Neuronal stem cell (in vitro differentiated cells): ENCODE measurements around the gene HTRA3.

Source experiments
- DNase-seq: peaks from one replicate; pipeline ENCODE4 v3.0.0-alpha.2; 2013; ENCODE audit warnings: low spot score
- H2AFZ ChIP-seq: one replicate; pipeline ENCODE4 v1.6.1; 2013; ENCODE audit warnings: mild to moderate bottlenecking, low read length, inconsistent platforms
- H2AK5ac ChIP-seq: 2 replicates; pipeline ENCODE4 v1.6.1; 2013; ENCODE audit warnings: low read depth, mild to moderate bottlenecking, inconsistent platforms, low read length, moderate library complexity, mixed read lengths
- H2BK120ac ChIP-seq: 2 replicates; pipeline ENCODE4 v1.6.1; 2013; ENCODE audit warnings: low read depth, mild to moderate bottlenecking, inconsistent platforms, low read length, moderate library complexity, mixed read lengths
- H2BK12ac ChIP-seq: one replicate; pipeline ENCODE4 v1.6.1; 2013; ENCODE audit warnings: low read length, inconsistent platforms
- H2BK15ac ChIP-seq: 2 replicates; pipeline ENCODE4 v1.6.1; 2013; ENCODE audit warnings: mild to moderate bottlenecking, low read length, inconsistent platforms, mixed read lengths
- H2BK5ac ChIP-seq: one replicate; pipeline ENCODE4 v1.6.1; 2013; ENCODE audit warnings: inconsistent platforms, mild to moderate bottlenecking, low read length, moderate library complexity
- H3K14ac ChIP-seq: one replicate; pipeline ENCODE4 v1.6.1; 2013; ENCODE audit warnings: low read length, inconsistent platforms
- H3K18ac ChIP-seq: 2 replicates; pipeline ENCODE4 v1.6.1; 2013; ENCODE audit warnings: low read length, inconsistent platforms
- H3K23ac ChIP-seq: 2 replicates; pipeline ENCODE4 v1.6.1; 2013; ENCODE audit warnings: low read depth, mild to moderate bottlenecking, mixed read lengths, low read length, inconsistent platforms; ENCODE audit not compliant: poor library complexity
- H3K27ac ChIP-seq: replicated peaks from 3 replicates; pipeline ENCODE4 v1.5.1; 2013; ENCODE audit warnings: low read length, inconsistent platforms
- H3K27me3 ChIP-seq, 3 experiments: 2 replicates each; pipeline ENCODE4 v1.6.1; 2013; ENCODE audit warnings: low read length in 3 of 3, mild to moderate bottlenecking in 2 of 3, inconsistent platforms in 1 of 3, low read depth in 1 of 3, mixed read lengths in 1 of 3, moderate library complexity in 1 of 3; ENCODE audit not compliant: control insufficient read depth in 3 of 3, insufficient read depth in 3 of 3
- H3K36me3 ChIP-seq, 2 donors: replicated peaks in 1 of 2; 2 replicates each; pipeline ENCODE4 v1.6.1; 2013; ENCODE audit warnings: low read length in 2 of 2; ENCODE audit not compliant: control insufficient read depth in 2 of 2, insufficient read depth in 2 of 2
- H3K4ac ChIP-seq: 2 replicates; pipeline ENCODE4 v1.6.1; 2013; ENCODE audit warnings: inconsistent platforms, mild to moderate bottlenecking, low read length, moderate library complexity
- H3K4me1 ChIP-seq, 2 donors: 1 replicate in 1 of 2; 2 replicates in 1 of 2; pipeline ENCODE4 v1.6.1; 2013; ENCODE audit warnings: low read length in 2 of 2, low read depth in 1 of 2; ENCODE audit not compliant: control insufficient read depth in 2 of 2, insufficient read depth in 1 of 2
- H3K4me2 ChIP-seq: one replicate; pipeline ENCODE4 v1.6.1; 2013; ENCODE audit warnings: mild to moderate bottlenecking, low read length, inconsistent platforms; ENCODE audit not compliant: insufficient read depth, poor library complexity, severe bottlenecking
- H3K4me3 ChIP-seq, 2 donors: 2 replicates each; pipeline ENCODE4 v1.5.1; 2013; ENCODE audit warnings: low read length in 2 of 2, mild to moderate bottlenecking in 2 of 2, inconsistent platforms in 1 of 2, moderate library complexity in 1 of 2
- H3K79me1 ChIP-seq: one replicate; pipeline ENCODE4 v1.6.1; 2013; ENCODE audit warnings: low read depth, mild to moderate bottlenecking, inconsistent platforms, low read length, moderate library complexity
- H3K9ac ChIP-seq: one replicate; pipeline ENCODE4 v1.6.1; 2013; ENCODE audit warnings: mild to moderate bottlenecking, low read depth, low read length, inconsistent platforms; ENCODE audit not compliant: poor library complexity
- H3K9me3 ChIP-seq, 2 donors: replicated peaks in 1 of 2; 2 replicates each; pipeline versions ENCODE3 to v1.6.1; 2013; ENCODE audit warnings: low read length in 2 of 2, mild to moderate bottlenecking in 2 of 2, inconsistent platforms in 1 of 2, low read depth in 1 of 2, mixed read lengths in 1 of 2, moderate library complexity in 1 of 2; ENCODE audit not compliant: control insufficient read depth in 2 of 2, insufficient read depth in 1 of 2
- H4K8ac ChIP-seq: one replicate; pipeline ENCODE4 v1.6.1; 2013; ENCODE audit warnings: low read depth, mild to moderate bottlenecking, inconsistent platforms, low read length, moderate library complexity
- H4K91ac ChIP-seq: one replicate; pipeline ENCODE4 v1.6.1; 2013; ENCODE audit warnings: low read length, low read depth, mild to moderate bottlenecking, inconsistent platforms; ENCODE audit not compliant: poor library complexity
- WGBS, 2 donors: extraction: QIAGEN DNeasy Blood & Tissue Kit; methylation state at CpG; one replicate each; pipeline ENCODE4 v1.1.7; 2013; ENCODE audit warnings: missing lambda C conversion rate in 2 of 2, mixed read lengths in 1 of 2; ENCODE audit not compliant: insufficient read length in 2 of 2, insufficient replicate concordance in 1 of 2; ENCODE audit errors: extremely low coverage in 2 of 2; 5-methylcytosine and 5-hydroxymethylcytosine counted together

Gene HTRA3

DNA sequence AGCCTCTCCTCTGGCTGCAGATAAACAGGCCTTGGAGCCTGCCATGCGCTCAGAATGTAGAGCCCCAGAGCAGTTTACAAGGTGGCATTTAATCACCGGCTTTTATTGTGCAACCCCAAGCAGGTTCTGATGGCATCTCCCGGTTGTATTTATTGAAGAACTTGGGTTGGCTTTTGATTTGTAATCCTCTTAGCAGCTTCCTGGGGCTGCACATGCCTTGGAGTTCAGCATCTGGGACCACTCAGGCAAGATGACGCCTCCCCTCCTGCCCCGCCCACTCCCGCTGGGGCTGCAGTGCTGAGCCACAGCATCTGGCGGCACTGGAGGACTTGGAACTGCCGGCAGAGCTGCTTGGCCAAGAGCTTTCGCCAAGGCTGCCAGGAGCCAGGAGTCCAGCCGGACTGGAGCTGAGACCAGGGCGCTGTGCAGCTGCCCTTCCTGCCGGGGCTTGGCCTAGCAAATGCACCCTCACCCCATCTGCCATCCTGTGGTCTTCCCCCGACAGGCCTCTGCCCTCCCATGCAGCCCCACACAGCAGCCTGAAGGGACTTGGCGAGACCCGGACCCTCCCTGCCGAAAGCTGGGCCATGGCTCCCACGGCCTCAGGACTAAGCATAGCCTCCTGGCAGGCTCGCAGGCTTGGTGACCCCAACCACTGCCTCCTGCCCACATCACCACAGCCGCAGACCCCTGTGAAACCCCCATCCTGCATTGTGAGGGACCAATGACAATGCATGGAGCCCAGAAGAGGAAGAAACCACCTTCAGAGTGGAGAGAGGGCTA is 5.4 kb downstream of the HTRA3 start:
- H3K9me3 ChIP-seq = no peaks in the 10 kb centered on the region
- H2AK5ac ChIP-seq = no peak overlapping the region
- peak overlapping the region; percentile 45 for H3K23ac ChIP-seq
- peaks cover 5 to 7% of the 10 kb centered on the region in 2 donors for H3K4me1 ChIP-seq
- no peak overlapping the region for H3K4ac ChIP-seq
- DNase-seq = peak; percentile 67
- H3K4me3 ChIP-seq = no peak overlapping the region
- no peak overlapping the region for H2BK5ac ChIP-seq
- H2BK120ac ChIP-seq = no peak overlapping the region
- peak overlapping the region; percentile 55 for H3K18ac ChIP-seq
- no peak overlapping the region for H2BK15ac ChIP-seq
- no CpG with 5 or more reads among the region's 19 CpGs for WGBS, 2 donors
- H4K8ac ChIP-seq = no peak overlapping the region
- no peak overlapping the region for H3K14ac ChIP-seq
- no peak overlapping the region for H3K27ac ChIP-seq
- no peaks in the 10 kb centered on the region for H3K36me3 ChIP-seq
- no peaks in the 10 kb centered on the region for H3K79me1 ChIP-seq
- peaks cover 0 to 52% (median 16%) of the 10 kb centered on the region in 3 experiments for H3K27me3 ChIP-seq
- no peak overlapping the region for H4K91ac ChIP-seq
- H2BK12ac ChIP-seq = peak overlapping the region; percentile 24
- no peak overlapping the region for H3K4me2 ChIP-seq
- no peak overlapping the region for H3K9ac ChIP-seq
- peak overlapping the region; percentile 28 for H2AFZ ChIP-seq

GRCh38 chr4:8275548-8275910 is 6.0 kb downstream of the HTRA3 start:
- Histone ChIP-seq H3K14ac (no peak overlapping the region), H2AFZ (peak overlapping the region; percentile 28), H2BK15ac (no peak overlapping the region), H4K91ac (no peak overlapping the region), H2BK12ac (no peak overlapping the region), H3K4ac (no peak overlapping the region), H3K9me3 (no peaks in the 10 kb centered on the region), H3K4me1 (peaks cover 5 to 9% of the 10 kb centered on the region in 2 donors), H3K36me3 (no peaks in the 10 kb centered on the region), H3K9ac (no peak overlapping the region), H3K27me3 (peaks cover 0 to 47% (median 10%) of the 10 kb centered on the region in 3 experiments), H3K18ac (no peak overlapping the region), H2BK5ac (no peak overlapping the region), H2AK5ac (no peak overlapping the region), H4K8ac (no peak overlapping the region), H3K4me2 (no peak overlapping the region), H3K27ac (no peak overlapping the region), H3K23ac (no peak overlapping the region), H2BK120ac (no peak overlapping the region), H3K79me1 (no peaks in the 10 kb centered on the region), H3K4me3 (no peak overlapping the region)
- no peak for DNase-seq
- WGBS, 2 donors = no CpG with 5 or more reads among the region's 4 CpGs

- H4K91ac ChIP-seq = no peak overlapping the region
- no peak overlapping the region for H2BK12ac ChIP-seq
- DNase-seq = no peak
- peaks cover 5 to 9% of the 10 kb centered on the region in 2 donors for H3K4me1 ChIP-seq
- H3K18ac ChIP-seq = peak overlapping the region; percentile 11
- no peak overlapping the region for H3K23ac ChIP-seq
- no peak overlapping the region for H2BK15ac ChIP-seq
- H2AK5ac ChIP-seq = peak overlapping the region; percentile 53
- H3K27me3 ChIP-seq = peaks cover 0 to 39% (median 1%) of the 10 kb centered on the region in 3 experiments
- no peak overlapping the region for H3K4ac ChIP-seq
- no peak overlapping the region for H4K8ac ChIP-seq
- H3K9me3 ChIP-seq = no peaks in the 10 kb centered on the region
- H3K79me1 ChIP-seq = no peaks in the 10 kb centered on the region
- no peak overlapping the region for H2BK5ac ChIP-seq
- no peak overlapping the region for H3K4me2 ChIP-seq
- no CpG with 5 or more reads among the region's 24 CpGs for WGBS, 2 donors
- H3K36me3 ChIP-seq = no peaks in the 10 kb centered on the region
- no peak overlapping the region for H3K27ac ChIP-seq
- no peak overlapping the region for H3K4me3 ChIP-seq
- H2BK120ac ChIP-seq = no peak overlapping the region
- peak overlapping the region; percentile 39 for H3K14ac ChIP-seq
- no peak overlapping the region for H2AFZ ChIP-seq
- H3K9ac ChIP-seq = no peak overlapping the region
Measured at GRCh38 chr4:8276358-8277240, 7.0 kb downstream of the HTRA3 start.
